PFSK-1 (cell line): ENCODE results near the gene ABCC6.

Source experiments
- FOXP2 ChIP-seq: optimal IDR thresholded peaks from 2 replicates; pipeline ENCODE3; 2011; ENCODE audit warnings: borderline replicate concordance, control low read depth, inconsistent platforms; ENCODE audit not compliant: insufficient read depth; ENCODE audit errors: extremely low read length, extremely low read depth
- POLR2AphosphoS5 ChIP-seq: IDR thresholded peaks from 2 replicates; pipeline ENCODE4 v1.6.1; 2012; ENCODE audit warnings: low read depth, mild to moderate bottlenecking, control low read depth, low read length, moderate library complexity
- SIN3A ChIP-seq: IDR thresholded peaks from 2 replicates; pipeline ENCODE4 v1.6.1; 2012; ENCODE audit warnings: mild to moderate bottlenecking, low read length, moderate library complexity, borderline replicate concordance; ENCODE audit not compliant: insufficient read depth
- TAF1 ChIP-seq: IDR thresholded peaks from 2 replicates; pipeline ENCODE4 v1.6.1; 2012; ENCODE audit warnings: low read length, control low read depth, borderline replicate concordance; ENCODE audit not compliant: insufficient read depth

DNA sequence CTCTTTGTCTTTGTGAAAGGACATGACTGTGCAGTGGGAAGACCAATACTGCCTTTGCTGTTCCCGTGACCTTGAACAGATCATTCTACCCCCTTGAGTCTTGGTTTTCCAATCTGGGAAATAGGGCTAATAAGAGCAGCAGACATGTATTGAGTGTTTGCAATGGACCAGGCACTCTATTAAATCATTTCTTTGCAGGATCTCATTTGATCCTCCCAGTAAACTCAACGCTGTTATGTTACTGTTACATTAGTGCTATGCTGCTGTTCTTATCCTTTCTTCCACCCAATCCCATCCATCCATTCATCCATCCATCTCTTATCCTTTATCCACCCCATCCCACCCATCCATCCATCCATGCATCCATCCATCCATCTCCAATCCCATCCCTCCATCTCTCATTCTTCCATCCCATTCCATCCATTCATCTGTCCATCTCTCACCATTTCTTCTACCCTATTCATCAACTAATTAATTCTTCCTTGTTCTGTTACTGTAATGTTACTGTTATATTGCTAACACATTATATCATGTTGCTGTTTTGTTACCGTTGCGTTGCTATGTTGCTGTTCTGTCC, 65.1 kb downstream of the ABCC6 start:
- TF ChIP-seq TAF1 (no peak), SIN3A (no peak), FOXP2 (no peak), POLR2AphosphoS5 (no peak)
